Adrenal gland (tissue), 12 donors: ENCODE measurements around the gene THBS2. TPM values are rescaled to one million over a fixed set of nuclear protein-coding genes. Genes with fewer than 3 reads are reported as not detected.
"Not testable (repeated sequence)": the region's sequence is repeated elsewhere in the genome, so short reads cannot be mapped to it uniquely, and the experiment has no call there.

Source experiments
- DNase-seq, 7 donors: peaks; one replicate each; pipeline ENCODE4 v3.0.0-alpha.2; 2019 to 2020
- H3K27ac ChIP-seq, 5 donors: fragments of 200-600 bp; sonication (generic) in 4 of 5; 1 replicate in 3 of 5; 2 replicates in 2 of 5; pipeline versions ENCODE4 v1.5.1 to v1.8.0; 2016 to 2020; ENCODE audit warnings: mild to moderate bottlenecking in 1 of 5
- H3K27me3 ChIP-seq: fragments of 200-600 bp; 2 replicates; pipeline ENCODE4 v1.8.0; 2021
- H3K36me3 ChIP-seq, 2 donors: fragments of 200-600 bp; replicated peaks in 1 of 2; 1 replicate in 1 of 2; 2 replicates in 1 of 2; pipeline versions ENCODE4 v1.5.1 to v1.8.0; 2018 to 2022
- H3K4me1 ChIP-seq, 2 donors: fragments of 200-600 bp; replicated peaks in 1 of 2; 1 replicate in 1 of 2; 2 replicates in 1 of 2; pipeline versions ENCODE4 v1.5.1 to v1.8.0; 2018 to 2021
- H3K4me3 ChIP-seq, 4 donors: fragments of 200-600 bp; sonication (generic) in 3 of 4; one replicate each; pipeline ENCODE4 v1.5.1; 2016 to 2018
- H3K9me3 ChIP-seq, 3 donors: fragments of 200-600 bp; sonication (generic) in 1 of 3; replicated peaks in 1 of 3; 1 replicate in 2 of 3; 2 replicates in 1 of 3; pipeline versions ENCODE4 v1.5.1 to v1.8.0; 2016 to 2021
- CTCF ChIP-seq, 6 experiments: fragments of 450-650 bp in 4 of 6; fragments of 200-600 bp in 2 of 6; sonication (generic) in 1 of 6; IDR thresholded peaks; 1 replicate in 5 of 6; 2 replicates in 1 of 6; pipeline versions ENCODE4 v1.5.1 to v1.8.0; 2016 to 2021; ENCODE audit warnings: antibody characterized with exemption in 6 of 6, mild to moderate bottlenecking in 2 of 6, moderate library complexity in 1 of 6
- POLR2A ChIP-seq, 2 donors: fragments of 450-650 bp; IDR thresholded peaks; one replicate each; pipeline ENCODE4 v1.6.1; 2017; ENCODE audit warnings: antibody characterized with exemption in 2 of 2, mild to moderate bottlenecking in 2 of 2, moderate library complexity in 1 of 2
- WGBS, 4 donors: extraction: QIAGEN DNeasy Blood & Tissue Kit in 2 of 4; methylation state at CpG; one replicate each; pipeline versions ENCODE4 v1.1.5 to v1.1.7; 2013 to 2017; 5-methylcytosine and 5-hydroxymethylcytosine counted together
- intact Hi-C, 2 donors: fragments of 100-400 bp; cut with DNase I; formaldehyde crosslinking; loops; one replicate each; pipeline versions ENCODE4 v1.14.1 to v1.15.0; 2022 to 2023
- polyA plus RNA-seq, 3 donors: library from polyadenylated mRNA; stranded (reverse); fragments of 200-250 nt in 2 of 3; fragments of 350-450 nt in 1 of 3; fragmentation: Illumina TruSeq in 1 of 3; extraction: RNeasy Lipid Tissue Mini Kit (QIAGEN cat#74804) in 1 of 3; gene quantifications; one replicate each; pipeline ENCODE4 v1.2.3, GENCODE V29; 2013 to 2014
- total RNA-seq, 9 donors: library from RNA; depleted of rRNA in 4 of 9; stranded (reverse); fragments of >200 nt in 4 of 9; fragments of 120-200 nt in 1 of 9; fragmentation: NEBNext Ultra II Directional in 1 of 9; extraction: Animal tissue kit (Norgen Biotek cat#: 25700) in 1 of 9; gene quantifications; one replicate each; pipeline versions ENCODE4 v1.1.0 to v1.2.4, GENCODE V29; 2013 to 2023
- donor health status: healthy with polysubstance abuse.
- donor health status: Bipolar disorder and iron deficiency.
- donor health status: DM: yes; HTN: yes; CAD: no.
- donor health status: DM: no; HTN: no; CAD: no.
- donor health status: DM: no; HTN: no; CAD: no.
- donor health status: DM: yes; HTN: yes; CAD: no.

THBS2 gene
- total and polyA plus RNA-seq, 12 donors = 5.6 to 72.7 (median 14.8) TPM

- TF ChIP-seq POLR2A (IDR thresholded peaks at IDR 0.05) (no peak), CTCF (IDR thresholded peaks at IDR 0.05) (no peak)
- peak in 1 of 7 donors; percentile 27 for DNase-seq
- WGBS, 4 donors = 47 to 54% (median 47%) methylated on average over 12 of the region's 12 CpGs
- Histone ChIP-seq H3K4me1 (peaks cover 22 to 31% of the 10 kb centered on the region in 2 donors), H3K27ac (peak overlapping the region; percentile 77 to 97 (median 95)), H3K36me3 (no peaks in the 10 kb centered on the region), H3K27me3 (no peaks in the 10 kb centered on the region), H3K4me3 (no peak overlapping the region), H3K9me3 (no peaks in the 10 kb centered on the region)
- intact Hi-C loops = loop anchor here in 1 of 2 donors (10.0 kb wide), 1 partner anchor 50 kb away; no protein-coding TSS in a partner anchor
Observed at GRCh38 chr6:169215201-169215681, 38.4 kb downstream of the THBS2 start.

- H3K4me3 ChIP-seq, H3K27me3 ChIP-seq, H3K9me3 ChIP-seq, H3K36me3 ChIP-seq: not testable (repeated sequence)
- Histone ChIP-seq H3K4me1 (peaks cover 22 to 31% of the 10 kb centered on the region in 2 donors), H3K27ac (peak overlapping the region; percentile 77 to 97 (median 95))
- peak; percentile 67 to 91 (median 83) for DNase-seq
- 6 to 25% (median 19%) methylated on average over 3 of the region's 3 CpGs for WGBS, 4 donors
- intact Hi-C loops = loop anchor here in 1 of 2 donors (10.0 kb wide), 1 partner anchor 50 kb away; no protein-coding TSS in a partner anchor
- peak in 1 of 2 donors; percentile 14 for TF ChIP-seq POLR2A (IDR thresholded peaks at IDR 0.05)
Observed at GRCh38 chr6:169214789-169215188, 38.9 kb downstream of the THBS2 start.

- intact Hi-C loops = loop anchor here in 1 of 2 donors (10.0 kb wide), 1 partner anchor 51 kb away; no protein-coding TSS in a partner anchor
- Histone ChIP-seq H3K4me3 (peak overlapping the region in 1 of 4 donors; percentile 33), H3K36me3 (no peaks in the 10 kb centered on the region), H3K4me1 (peaks cover 22 to 31% of the 10 kb centered on the region in 2 donors), H3K27me3 (no peaks in the 10 kb centered on the region), H3K27ac (peak overlapping the region; percentile 77 to 97 (median 95)), H3K9me3 (no peaks in the 10 kb centered on the region)
- TF ChIP-seq CTCF (IDR thresholded peaks at IDR 0.05) = no peak
- no peak for TF ChIP-seq POLR2A (IDR thresholded peaks at IDR 0.05)
- WGBS, 4 donors = 91 to 94% (median 93%) methylated on average over 7 to 27 of the region's 27 CpGs
- DNase-seq = peak in 1 of 7 donors; percentile 14
Observed at GRCh38 chr6:169213814-169214520, 39.7 kb downstream of the THBS2 start.

GRCh38 chr6:169212897-169213813 is 40.5 kb downstream of the THBS2 start:
- H3K27ac ChIP-seq = peak overlapping the region; percentile 77 to 97 (median 95)
- no peaks in the 10 kb centered on the region for H3K36me3 ChIP-seq
- DNase-seq = peak; percentile 92 to 96 (median 94)
- 14 to 24% (median 17%) methylated on average over 41 to 56 of the region's 56 CpGs for WGBS, 4 donors
- H3K4me3 ChIP-seq = peak overlapping the region in 1 of 4 donors; percentile 33
- intact Hi-C loops = loop anchor here in 1 of 2 donors (10.0 kb wide), 1 partner anchor 52 kb away; no protein-coding TSS in a partner anchor
- no peaks in the 10 kb centered on the region for H3K27me3 ChIP-seq
- H3K4me1 ChIP-seq = peaks cover 22 to 31% of the 10 kb centered on the region in 2 donors
- H3K9me3 ChIP-seq = peaks cover 0 to under 1% (median 0%) of the 10 kb centered on the region in 3 donors
- peak in 5 of 6 experiments; percentile 17 to 58 (median 44) for TF ChIP-seq CTCF (IDR thresholded peaks at IDR 0.05)
- peak in 1 of 2 donors; percentile 69 for TF ChIP-seq POLR2A (IDR thresholded peaks at IDR 0.05)
